Measurements from ENCODE around the gene AFG3L2.

DNA sequence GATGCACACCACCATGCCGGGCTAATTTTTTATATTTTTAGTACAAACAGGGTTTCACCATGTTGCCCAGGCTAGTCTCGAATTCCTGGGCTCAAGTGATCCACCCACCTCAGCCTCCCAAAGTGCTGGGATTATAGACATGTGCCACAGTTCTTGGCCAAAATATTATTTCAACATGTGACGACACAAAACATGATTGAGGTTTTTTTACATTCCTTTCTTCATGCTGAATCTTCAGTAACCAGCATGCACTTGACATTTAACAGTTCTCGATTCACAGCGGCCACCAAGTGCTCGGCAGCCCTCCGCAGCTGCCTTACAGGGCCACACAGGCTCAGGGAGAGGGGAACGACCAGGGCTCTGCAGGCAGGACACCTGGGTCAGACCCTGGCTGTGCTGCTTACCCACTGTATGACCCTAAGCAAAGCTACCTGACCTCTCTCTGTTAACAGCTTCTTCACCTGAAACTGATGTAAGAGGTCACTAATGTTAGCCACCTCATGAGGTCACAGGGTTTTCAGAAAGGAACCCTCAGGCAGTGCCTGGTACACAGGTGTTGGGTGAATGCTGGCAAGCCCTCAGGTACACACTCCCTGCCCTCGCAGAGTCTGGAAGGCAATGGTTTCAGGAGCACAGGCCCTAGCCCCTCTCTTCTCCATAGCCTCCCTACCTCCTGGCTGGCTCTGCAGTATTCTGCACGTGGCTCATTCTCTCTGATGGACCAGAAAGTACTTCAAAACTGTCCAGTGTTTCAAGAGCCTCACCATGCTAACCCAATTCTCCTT lies 43.3 kb downstream of the AFG3L2 start:
- TF ChIP-seq, protein P1, sequence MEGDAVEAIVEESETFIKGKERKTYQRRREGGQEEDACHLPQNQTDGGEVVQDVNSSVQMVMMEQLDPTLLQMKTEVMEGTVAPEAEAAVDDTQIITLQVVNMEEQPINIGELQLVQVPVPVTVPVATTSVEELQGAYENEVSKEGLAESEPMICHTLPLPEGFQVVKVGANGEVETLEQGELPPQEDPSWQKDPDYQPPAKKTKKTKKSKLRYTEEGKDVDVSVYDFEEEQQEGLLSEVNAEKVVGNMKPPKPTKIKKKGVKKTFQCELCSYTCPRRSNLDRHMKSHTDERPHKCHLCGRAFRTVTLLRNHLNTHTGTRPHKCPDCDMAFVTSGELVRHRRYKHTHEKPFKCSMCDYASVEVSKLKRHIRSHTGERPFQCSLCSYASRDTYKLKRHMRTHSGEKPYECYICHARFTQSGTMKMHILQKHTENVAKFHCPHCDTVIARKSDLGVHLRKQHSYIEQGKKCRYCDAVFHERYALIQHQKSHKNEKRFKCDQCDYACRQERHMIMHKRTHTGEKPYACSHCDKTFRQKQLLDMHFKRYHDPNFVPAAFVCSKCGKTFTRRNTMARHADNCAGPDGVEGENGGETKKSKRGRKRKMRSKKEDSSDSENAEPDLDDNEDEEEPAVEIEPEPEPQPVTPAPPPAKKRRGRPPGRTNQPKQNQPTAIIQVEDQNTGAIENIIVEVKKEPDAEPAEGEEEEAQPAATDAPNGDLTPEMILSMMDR (IDR thresholded peaks at IDR 0.05; ENCODE audit: low read depth, low read length), result no peak
- no peak for TF ChIP-seq POLR2A (IDR thresholded peaks at IDR 0.05; ENCODE audit: extremely low read depth, insufficient read length)
- no peak for TF ChIP-seq MYC (IDR thresholded peaks at IDR 0.05; ENCODE audit: low read depth, low read length)

Data from NB4 (cell line).